ENCODE data around the gene MTMR2.

- no peak for TF ChIP-seq CTCF (IDR thresholded peaks at IDR 0.05)
- TF ChIP-seq GABPA (IDR thresholded peaks at IDR 0.05; ENCODE audit: low read depth) = no peak
- no peak for TF ChIP-seq FOXM1 (IDR thresholded peaks at IDR 0.05; ENCODE audit: low read depth)
- TF ChIP-seq POLR2AphosphoS5 (IDR thresholded peaks at IDR 0.05; ENCODE audit: low read depth, low read length) = no peak
- no peak for TF ChIP-seq MXI1 (IDR thresholded peaks at IDR 0.05; ENCODE audit: low read depth, low read length)
- no peak for TF ChIP-seq MAX (IDR thresholded peaks at IDR 0.05; ENCODE audit: low read depth)
- TF ChIP-seq PBX3 (IDR thresholded peaks at IDR 0.05) = no peak
- TF ChIP-seq REST (IDR thresholded peaks at IDR 0.05; ENCODE audit: low read depth, low read length) = no peak
- TF ChIP-seq TAF1 (IDR thresholded peaks at IDR 0.05; ENCODE audit: borderline replicate concordance, low read depth, low read length) = no peak
- TF ChIP-seq NFIC (IDR thresholded peaks at IDR 0.05; ENCODE audit: borderline replicate concordance) = no peak
- no peak for TF ChIP-seq USF2 (IDR thresholded peaks at IDR 0.05; ENCODE audit: borderline replicate concordance, low read depth, low read length)
- no peak for TF ChIP-seq YY1 (IDR thresholded peaks at IDR 0.05; ENCODE audit: low read depth)
- no peak for TF ChIP-seq MEF2A (IDR thresholded peaks at IDR 0.05; ENCODE audit: borderline replicate concordance, low read depth)
Measured at GRCh38 chr11:95853138-95853537, 70.8 kb downstream of the MTMR2 start.
